ENCODE results near the gene UBE2O.

DNA sequence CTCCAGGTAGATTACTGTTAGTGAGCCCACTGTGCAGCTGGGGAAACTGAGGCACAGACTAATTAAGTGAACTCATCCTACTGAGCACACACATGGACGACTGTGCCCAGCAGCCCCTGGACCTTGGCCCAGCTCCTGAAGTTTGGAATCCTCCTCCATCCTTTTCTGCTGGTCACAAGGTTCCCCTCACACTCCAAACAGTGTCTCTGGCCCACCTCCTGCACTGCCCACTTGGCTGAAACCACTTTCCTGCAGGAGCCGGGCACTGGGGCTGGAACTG lies 44.7 kb upstream of the UBE2O start:
- TF ChIP-seq, protein P1, sequence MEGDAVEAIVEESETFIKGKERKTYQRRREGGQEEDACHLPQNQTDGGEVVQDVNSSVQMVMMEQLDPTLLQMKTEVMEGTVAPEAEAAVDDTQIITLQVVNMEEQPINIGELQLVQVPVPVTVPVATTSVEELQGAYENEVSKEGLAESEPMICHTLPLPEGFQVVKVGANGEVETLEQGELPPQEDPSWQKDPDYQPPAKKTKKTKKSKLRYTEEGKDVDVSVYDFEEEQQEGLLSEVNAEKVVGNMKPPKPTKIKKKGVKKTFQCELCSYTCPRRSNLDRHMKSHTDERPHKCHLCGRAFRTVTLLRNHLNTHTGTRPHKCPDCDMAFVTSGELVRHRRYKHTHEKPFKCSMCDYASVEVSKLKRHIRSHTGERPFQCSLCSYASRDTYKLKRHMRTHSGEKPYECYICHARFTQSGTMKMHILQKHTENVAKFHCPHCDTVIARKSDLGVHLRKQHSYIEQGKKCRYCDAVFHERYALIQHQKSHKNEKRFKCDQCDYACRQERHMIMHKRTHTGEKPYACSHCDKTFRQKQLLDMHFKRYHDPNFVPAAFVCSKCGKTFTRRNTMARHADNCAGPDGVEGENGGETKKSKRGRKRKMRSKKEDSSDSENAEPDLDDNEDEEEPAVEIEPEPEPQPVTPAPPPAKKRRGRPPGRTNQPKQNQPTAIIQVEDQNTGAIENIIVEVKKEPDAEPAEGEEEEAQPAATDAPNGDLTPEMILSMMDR (IDR thresholded peaks at IDR 0.05; ENCODE audit: borderline replicate concordance, extremely low read depth, low read length, poor library complexity, severe bottlenecking) = no peak
- TF ChIP-seq EZH2 (IDR thresholded peaks at IDR 0.05; ENCODE audit: borderline replicate concordance, low read depth, low read length, severe bottlenecking) = no peak
